ENCODE results near the gene GLB1L3.
A peak's percentile ranks its signal among the peaks of the same experiment; 100 is the strongest.
"Not testable (repeated sequence)": the region's sequence is repeated elsewhere in the genome, so short reads cannot be mapped to it uniquely, and the experiment has no call there.

Gene GLB1L3

GRCh38 chr11:134317103-134317502 is 40.9 kb downstream of the GLB1L3 start:
- no peak for DNase-seq

GRCh38 chr11:134321373-134321772 is 45.2 kb downstream of the GLB1L3 start:
- DNase-seq, result not testable (repeated sequence)

GRCh38 chr11:134322553-134322952 is 46.4 kb downstream of the GLB1L3 start:
- DNase-seq, result no peak

- no peak for DNase-seq
These were observed 52.3 kb downstream of the GLB1L3 start for GRCh38 chr11:134328433-134328832.

GRCh38 chr11:134330611-134331353 is 54.6 kb downstream of the GLB1L3 start:
- DNase-seq, result no peak

- DNase-seq, result peak; percentile 89
These were observed 55.4 kb downstream of the GLB1L3 start, which contains the start of gene GLB1L2 for GRCh38 chr11:134331354-134332188. Gene GLB1L2 (plus strand): TSS chr11:134331988. CDS start chr11:134332062, 74 bp downstream.

GRCh38 chr11:134332189-134332631 is 56.0 kb downstream of the GLB1L3 start:
- peak; percentile 17 for DNase-seq

- DNase-seq, result no peak
These were observed 56.6 kb downstream of the GLB1L3 start for GRCh38 chr11:134332782-134333181.

GRCh38 chr11:134333312-134333711 is 57.1 kb downstream of the GLB1L3 start:
- no peak for DNase-seq

- DNase-seq, result no peak
These were observed 57.8 kb downstream of the GLB1L3 start for GRCh38 chr11:134333946-134334345.

- no peak for DNase-seq
These were observed 58.8 kb downstream of the GLB1L3 start for GRCh38 chr11:134334796-134335571.

- DNase-seq, result no peak
These were observed 60.9 kb downstream of the GLB1L3 start for GRCh38 chr11:134337051-134337450.

- DNase-seq, result no peak
These were observed 61.9 kb downstream of the GLB1L3 start for GRCh38 chr11:134338068-134338467.

GRCh38 chr11:134338654-134339053 is 62.5 kb downstream of the GLB1L3 start:
- no peak for DNase-seq

GRCh38 chr11:134339756-134340155 is 63.6 kb downstream of the GLB1L3 start:
- no peak for DNase-seq

GRCh38 chr11:134340354-134340964 is 64.3 kb downstream of the GLB1L3 start:
- no peak for DNase-seq

- DNase-seq, result no peak
These were observed 65.8 kb downstream of the GLB1L3 start for GRCh38 chr11:134341805-134342571.

- no peak for DNase-seq
These were observed 66.6 kb downstream of the GLB1L3 start for GRCh38 chr11:134342572-134343340.

GRCh38 chr11:134343646-134344045 is 67.5 kb downstream of the GLB1L3 start:
- no peak for DNase-seq

- DNase-seq, result not testable (repeated sequence)
These were observed 68.5 kb downstream of the GLB1L3 start for GRCh38 chr11:134344497-134345236.

Measured in CD4-positive, alpha-beta T cell treated with Interleukin-21 for 1 hour (primary cell).